Body of pancreas (tissue), 4 donors: ENCODE results near the gene ARFIP1. TPM values are rescaled to one million over a fixed set of nuclear protein-coding genes. Genes with fewer than 3 reads are reported as not detected.
"Not testable (repeated sequence)": the region's sequence is repeated elsewhere in the genome, so short reads cannot be mapped to it uniquely, and the experiment has no call there.

ENCODE experiments used
- ATAC-seq: fragments of 150-250 bp; one replicate; pipeline ENCODE4 v1.9.1; 2016
- DNase-seq, 4 donors: peaks; one replicate each; pipeline ENCODE4 v3.0.0-alpha.2; 2019
- H3K27ac ChIP-seq, 4 donors: fragments of 200-600 bp; sonication (generic); 1 replicate in 3 of 4; 2 replicates in 1 of 4; pipeline versions ENCODE4 v1.5.1 to v1.6.1; 2016 to 2019; ENCODE audit warnings: mild to moderate bottlenecking in 1 of 4, mixed read lengths in 1 of 4, moderate library complexity in 1 of 4
- H3K27me3 ChIP-seq, 2 donors: fragments of 200-600 bp; sonication (generic); one replicate each; pipeline ENCODE4 v1.6.0; 2016; ENCODE audit warnings: mild to moderate bottlenecking in 1 of 2
- H3K36me3 ChIP-seq, 2 donors: fragments of 200-600 bp; sonication (generic); replicated peaks in 1 of 2; 2 replicates each; pipeline ENCODE4 v1.5.1; 2016; ENCODE audit warnings: low read depth in 2 of 2; ENCODE audit not compliant: insufficient read depth in 1 of 2
- H3K4me1 ChIP-seq: fragments of 200-600 bp; sonication (generic); one replicate; pipeline ENCODE4 v1.6.0; 2016
- H3K4me3 ChIP-seq, 2 donors: fragments of 200-600 bp; sonication (generic); 1 replicate in 1 of 2; 2 replicates in 1 of 2; pipeline ENCODE4 v1.5.1; 2016 to 2019
- H3K9me3 ChIP-seq, 3 donors: fragments of 200-600 bp; sonication (generic); 1 replicate in 2 of 3; 2 replicates in 1 of 3; pipeline ENCODE4 v1.5.1; 2016
- CTCF ChIP-seq, 7 experiments: fragments of 450-650 bp in 4 of 7; fragments of 200-600 bp in 3 of 7; sonication (generic) in 3 of 7; IDR thresholded peaks; one replicate each; pipeline ENCODE4 v1.5.1; 2016 to 2019; ENCODE audit warnings: antibody characterized with exemption in 7 of 7
- POLR2A ChIP-seq, 3 donors: fragments of 450-650 bp; IDR thresholded peaks; one replicate each; pipeline ENCODE4 v1.6.1; 2016; ENCODE audit warnings: antibody characterized with exemption in 3 of 3, mild to moderate bottlenecking in 2 of 3
- WGBS, 2 donors: methylation state at CpG; one replicate each; pipeline ENCODE4 v1.1.5; 2017; 5-methylcytosine and 5-hydroxymethylcytosine counted together
- intact Hi-C: fragments of 100-400 bp; cut with DNase I; formaldehyde crosslinking; loops from one replicate; pipeline ENCODE4 v1.15.1; 2023
- total RNA-seq, 2 donors: library from RNA; depleted of rRNA; stranded (reverse); fragments of >200 nt; gene quantifications; one replicate each; pipeline ENCODE4 v1.1.0, GENCODE V29; 2016

ARFIP1 gene
- total RNA-seq, 2 donors from 2014 or later = 13.8 to 17.4 TPM

GRCh38 chr4:152849350-152849749 is 69.6 kb downstream of the ARFIP1 start:
- no peaks in the 10 kb centered on the region for H3K4me1 ChIP-seq
- H3K27me3 ChIP-seq = no peaks in the 10 kb centered on the region
- ATAC-seq (no peak), DNase-seq (no peak)
- no peak for TF ChIP-seq POLR2A (IDR thresholded peaks at IDR 0.05)
- no peak for TF ChIP-seq CTCF (IDR thresholded peaks at IDR 0.05)
- no peaks in the 10 kb centered on the region for H3K36me3 ChIP-seq
- H3K9me3 ChIP-seq = peaks cover 0 to 6% (median 0%) of the 10 kb centered on the region in 3 donors
- intact Hi-C loops = loop anchor here (5.0 kb wide), 2 partner anchors 233 to 278 kb away; no protein-coding TSS in a partner anchor
- H3K4me3 ChIP-seq = no peak overlapping the region
- WGBS, 2 donors = 92 to 93% methylated on average over 2 of the region's 2 CpGs
- H3K27ac ChIP-seq = no peak overlapping the region

- H3K4me3 ChIP-seq = no peak overlapping the region
- no peak for ATAC-seq
- no peak overlapping the region for H3K27ac ChIP-seq
- DNase-seq = peak in 1 of 4 donors; percentile 39
- no peaks in the 10 kb centered on the region for H3K27me3 ChIP-seq
- intact Hi-C loops = no loop called here
- peaks cover 0 to 6% (median 0%) of the 10 kb centered on the region in 3 donors for H3K9me3 ChIP-seq
- no peaks in the 10 kb centered on the region for H3K36me3 ChIP-seq
- WGBS, 2 donors = 58 to 66% methylated on average over 4 of the region's 4 CpGs
- TF ChIP-seq POLR2A (IDR thresholded peaks at IDR 0.05) (no peak), CTCF (IDR thresholded peaks at IDR 0.05) (no peak)
- H3K4me1 ChIP-seq = no peaks in the 10 kb centered on the region
Measured at GRCh38 chr4:152850377-152850776, 70.6 kb downstream of the ARFIP1 start.

GRCh38 chr4:152851226-152851625 is 71.5 kb downstream of the ARFIP1 start:
- Histone ChIP-seq H3K4me1 (no peaks in the 10 kb centered on the region), H3K9me3 (peaks cover 0 to 6% (median 0%) of the 10 kb centered on the region in 3 donors), H3K4me3 (no peak overlapping the region), H3K36me3 (no peaks in the 10 kb centered on the region), H3K27me3 (no peaks in the 10 kb centered on the region), H3K27ac (no peak overlapping the region)
- DNase-seq (no peak), ATAC-seq (no peak)
- no peak for TF ChIP-seq POLR2A (IDR thresholded peaks at IDR 0.05)
- TF ChIP-seq CTCF (IDR thresholded peaks at IDR 0.05) = no peak
- intact Hi-C loops = no loop called here
- 70 to 71% methylated on average over 1 of the region's 1 CpG for WGBS, 2 donors

- 89 to 98% methylated on average over 2 of the region's 2 CpGs for WGBS, 2 donors
- H3K27me3 ChIP-seq = no peaks in the 10 kb centered on the region
- no peak overlapping the region for H3K4me3 ChIP-seq
- TF ChIP-seq CTCF (IDR thresholded peaks at IDR 0.05) (no peak), POLR2A (IDR thresholded peaks at IDR 0.05) (no peak)
- H3K9me3 ChIP-seq = peaks cover 0 to 6% (median 0%) of the 10 kb centered on the region in 3 donors
- no peaks in the 10 kb centered on the region for H3K36me3 ChIP-seq
- no peak overlapping the region for H3K27ac ChIP-seq
- H3K4me1 ChIP-seq = no peaks in the 10 kb centered on the region
- ATAC-seq = no peak
- intact Hi-C loops = no loop called here
- DNase-seq = no peak
Measured at GRCh38 chr4:152853293-152853692, 73.5 kb downstream of the ARFIP1 start.

GRCh38 chr4:152854016-152854415 is 74.3 kb downstream of the ARFIP1 start:
- H3K9me3 ChIP-seq, intact Hi-C loops, DNase-seq, H3K4me3 ChIP-seq, H3K27ac ChIP-seq, H3K36me3 ChIP-seq, H3K27me3 ChIP-seq, H3K4me1 ChIP-seq, ATAC-seq: not testable (repeated sequence)
- whole genome bisulfite sequencing, 2 donors = 96 to 97% methylated on average over 5 of the region's 5 CpGs
